Lung (tissue), 12 donors: ENCODE data around the gene GRIP1. TPM values are rescaled to one million over a fixed set of nuclear protein-coding genes. Genes with fewer than 3 reads are reported as not detected.

Experiments
- ATAC-seq: fragments of 200-7000 bp; cut with Tn5 transposase; one replicate; pipeline ENCODE4 v1.9.1; 2020; ENCODE audit warnings: moderate number of reproducible peaks; ENCODE audit not compliant: insufficient read depth, low FRiP score
- DNase-seq, 3 donors: peaks; one replicate each; pipeline ENCODE4 v3.0.0-alpha.2; 2013 to 2017
- H3K27ac ChIP-seq, 2 donors: one replicate each; pipeline ENCODE4 v1.5.1; 2013; ENCODE audit warnings: mild to moderate bottlenecking in 2 of 2, moderate library complexity in 2 of 2, control low read depth in 1 of 2, inconsistent platforms in 1 of 2, low read depth in 1 of 2, low read length in 1 of 2
- H3K27me3 ChIP-seq, 3 donors: one replicate each; pipeline ENCODE4 v1.5.1; 2013; ENCODE audit warnings: low read length in 2 of 3; ENCODE audit not compliant: control insufficient read depth in 3 of 3, insufficient read depth in 3 of 3
- H3K36me3 ChIP-seq, 4 donors: one replicate each; pipeline ENCODE4 v1.5.1; 2013; ENCODE audit warnings: low read length in 4 of 4, mild to moderate bottlenecking in 1 of 4, moderate library complexity in 1 of 4; ENCODE audit not compliant: control insufficient read depth in 4 of 4, insufficient read depth in 4 of 4
- H3K4me1 ChIP-seq, 5 donors: one replicate each; pipeline ENCODE4 v1.5.1; 2013; ENCODE audit warnings: low read length in 5 of 5, mild to moderate bottlenecking in 2 of 5, moderate library complexity in 1 of 5; ENCODE audit not compliant: control insufficient read depth in 5 of 5, insufficient read depth in 5 of 5
- H3K4me3 ChIP-seq: one replicate; pipeline ENCODE4 v1.5.1; 2013; ENCODE audit warnings: mild to moderate bottlenecking, control low read depth, moderate library complexity
- H3K9ac ChIP-seq, 2 donors: one replicate each; pipeline ENCODE4 v1.5.1; 2013; ENCODE audit warnings: low read length in 2 of 2, control low read depth in 1 of 2; ENCODE audit not compliant: insufficient read depth in 1 of 2
- H3K9me3 ChIP-seq, 4 donors: one replicate each; pipeline ENCODE4 v1.5.1; 2013; ENCODE audit warnings: low read length in 3 of 4, mild to moderate bottlenecking in 1 of 4, moderate library complexity in 1 of 4; ENCODE audit not compliant: control insufficient read depth in 4 of 4, insufficient read depth in 3 of 4
- CTCF ChIP-seq: IDR thresholded peaks from 2 replicates; pipeline ENCODE4 v1.5.1; 2012; ENCODE audit warnings: mild to moderate bottlenecking; ENCODE audit errors: control extremely low read depth, extremely low read depth
- WGBS, 2 donors: extraction: QIAGEN DNeasy Blood & Tissue Kit; methylation state at CpG; one replicate each; pipeline ENCODE4 v1.1.7; 2013; 5-methylcytosine and 5-hydroxymethylcytosine counted together
- polyA plus RNA-seq, 2 donors: library from polyadenylated mRNA; stranded (reverse); fragments of 200-250 nt; gene quantifications; one replicate each; pipeline ENCODE4 v1.2.1, GENCODE V29; 2013
- total RNA-seq, 2 donors: library from RNA; depleted of rRNA in 1 of 2; stranded (reverse); fragments of >200 nt in 1 of 2; gene quantifications; one replicate each; pipeline ENCODE4 v1.2.1, GENCODE V29; 2014 to 2021
- donor health status: control.
- donor health status: control.
- donor health status: Bipolar disorder and iron deficiency.
- donor health status: healthy.
- donor health status: DM: yes; HTN: yes; CAD: no.

GRIP1 gene
- total and polyA plus RNA-seq, 4 donors = 0.20 to 3.6 (median 0.83) TPM

GRCh38 chr12:66529934-66530333 is 148.9 kb downstream of the GRIP1 start:
- no peaks in the 10 kb centered on the region for H3K9me3 ChIP-seq
- WGBS, 2 donors = 44 to 59% methylated on average over 1 of the region's 1 CpG
- no peak for TF ChIP-seq CTCF
- no peak for ATAC-seq
- H3K27ac ChIP-seq = no peak overlapping the region
- DNase-seq = no peak
- no peaks in the 10 kb centered on the region for H3K4me1 ChIP-seq
- no peaks in the 10 kb centered on the region for H3K36me3 ChIP-seq
- no peak overlapping the region for H3K4me3 ChIP-seq
- H3K27me3 ChIP-seq = no peaks in the 10 kb centered on the region
- H3K9ac ChIP-seq = no peak overlapping the region

DNA sequence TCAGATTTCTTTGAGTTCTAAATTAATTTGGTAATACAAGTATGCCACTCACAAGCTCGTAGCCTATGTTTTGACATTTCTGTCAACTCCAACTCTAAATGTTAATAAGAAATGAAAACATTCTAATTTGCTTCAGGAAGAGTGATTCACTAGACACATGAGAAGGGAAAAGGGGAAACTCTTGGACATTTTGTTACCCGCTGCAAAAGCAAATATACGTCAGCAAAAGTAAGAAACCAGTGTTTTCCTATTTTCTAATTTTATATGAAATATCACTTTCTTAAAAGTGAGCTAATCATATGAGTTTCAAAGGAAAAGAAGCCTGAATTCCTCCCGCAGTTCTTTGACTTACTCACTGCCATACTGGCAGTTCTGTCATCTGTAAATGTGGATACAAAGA is 162.3 kb downstream of the GRIP1 start:
- no peaks in the 10 kb centered on the region for H3K4me1 ChIP-seq
- no peak for DNase-seq
- ATAC-seq = no peak
- H3K27me3 ChIP-seq = no peaks in the 10 kb centered on the region
- no peak overlapping the region for H3K27ac ChIP-seq
- H3K4me3 ChIP-seq = no peak overlapping the region
- peaks cover 0 to 2% (median 0%) of the 10 kb centered on the region in 4 donors for H3K9me3 ChIP-seq
- H3K36me3 ChIP-seq = no peaks in the 10 kb centered on the region
- no peak for TF ChIP-seq CTCF
- WGBS, 2 donors = 69 to 86% methylated on average over 4 of the region's 4 CpGs
- H3K9ac ChIP-seq = no peak overlapping the region

GRCh38 chr12:66516133-66516532 is 162.7 kb downstream of the GRIP1 start:
- Histone ChIP-seq H3K27ac (no peak overlapping the region), H3K36me3 (no peaks in the 10 kb centered on the region), H3K4me1 (no peaks in the 10 kb centered on the region), H3K9me3 (no peaks in the 10 kb centered on the region), H3K4me3 (no peak overlapping the region), H3K27me3 (no peaks in the 10 kb centered on the region), H3K9ac (no peak overlapping the region)
- no peak for DNase-seq
- TF ChIP-seq CTCF = no peak
- 54 to 59% methylated on average over 2 of the region's 2 CpGs for WGBS, 2 donors
- no peak for ATAC-seq

DNA sequence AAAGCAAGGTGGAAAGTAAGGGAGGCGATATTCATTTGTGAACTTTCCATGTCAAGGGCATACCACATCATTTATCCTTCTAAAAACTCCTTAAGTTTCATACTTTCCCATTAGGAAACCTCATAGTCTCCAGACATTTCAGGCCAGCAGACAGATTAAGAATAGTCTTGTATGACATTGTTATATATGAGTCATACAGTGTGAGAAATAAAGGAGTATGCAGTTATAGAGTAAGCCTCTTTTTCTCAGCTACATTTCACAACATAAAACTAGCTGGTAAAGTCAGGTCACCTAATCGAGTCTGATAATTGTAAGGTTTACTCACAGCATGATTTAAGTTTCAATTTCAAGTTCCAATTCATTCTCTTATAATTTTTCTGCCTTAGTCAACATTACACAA is 164.3 kb downstream of the GRIP1 start:
- no peaks in the 10 kb centered on the region for H3K27me3 ChIP-seq
- H3K27ac ChIP-seq = no peak overlapping the region
- H3K9ac ChIP-seq = no peak overlapping the region
- no peaks in the 10 kb centered on the region for H3K36me3 ChIP-seq
- H3K4me3 ChIP-seq = no peak overlapping the region
- no peak for TF ChIP-seq CTCF
- WGBS, 2 donors = 61 to 86% methylated on average over 2 of the region's 2 CpGs
- H3K4me1 ChIP-seq = no peaks in the 10 kb centered on the region
- no peak for ATAC-seq
- H3K9me3 ChIP-seq = no peaks in the 10 kb centered on the region
- no peak for DNase-seq
